Embryonic facial prominence (tissue), 1 donor: ENCODE measurements around the gene TEPSIN.

ENCODE experiments used
- DNase-seq: peaks from one replicate; pipeline ENCODE4 v3.0.0-alpha.2; 2016; ENCODE audit errors: extremely low spot score

The TEPSIN gene

DNA sequence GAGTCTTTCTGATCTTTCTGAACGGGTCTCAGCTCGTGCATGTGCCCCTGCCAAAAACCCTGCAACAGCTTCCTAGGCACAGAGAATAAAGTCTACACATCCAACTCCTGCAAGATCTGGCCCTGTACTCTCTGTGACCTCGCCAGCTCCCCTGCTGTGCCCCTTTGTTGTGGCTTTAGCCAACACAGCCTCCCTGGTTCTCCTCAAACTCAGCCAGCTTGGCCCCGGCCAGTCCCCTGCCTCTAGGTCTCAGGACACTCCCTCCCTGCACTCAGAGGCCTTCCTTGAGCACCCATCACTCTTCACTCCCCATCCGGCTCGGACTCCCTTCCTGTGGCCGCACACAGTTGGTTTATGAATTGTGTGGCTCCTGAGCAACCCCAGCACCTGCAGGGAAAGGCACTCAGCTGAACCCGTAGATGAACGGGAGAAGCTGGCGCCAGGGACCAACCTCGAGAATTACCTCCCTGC is 17.4 kb downstream of the TEPSIN start:
- DNase-seq = no peak

- no peak for DNase-seq
Observed at GRCh38 chr17:81219476-81220180, 19.2 kb downstream of the TEPSIN start.

GRCh38 chr17:81218991-81219390 is 19.9 kb downstream of the TEPSIN start:
- no peak for DNase-seq

- DNase-seq = no peak
Observed at GRCh38 chr17:81218459-81218858, 20.4 kb downstream of the TEPSIN start.

DNA sequence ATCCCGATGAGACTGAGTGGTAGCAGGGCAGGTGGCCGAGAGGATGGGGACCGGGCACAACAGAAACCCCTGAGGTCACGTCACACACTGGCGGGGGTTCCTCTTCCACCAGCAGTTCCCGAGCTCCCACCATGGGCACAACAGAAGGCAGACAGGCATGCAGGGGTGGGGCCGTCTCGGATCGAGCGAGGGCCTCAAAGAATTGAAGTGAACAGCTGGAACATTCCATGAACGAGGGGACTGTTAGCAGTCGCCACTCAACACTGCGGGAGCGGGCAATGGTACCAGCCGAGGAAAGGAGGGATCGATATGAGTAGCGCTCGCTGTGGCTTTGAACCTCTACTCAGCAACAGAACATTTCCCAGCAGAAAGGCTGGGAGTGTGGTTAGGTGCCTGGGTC is 21.4 kb downstream of the TEPSIN start:
- DNase-seq = no peak

- no peak for DNase-seq
Observed at GRCh38 chr17:81213978-81214377, 24.9 kb downstream of the TEPSIN start.

GRCh38 chr17:81212365-81212764 is 26.5 kb downstream of the TEPSIN start:
- no peak for DNase-seq

GRCh38 chr17:81210868-81211267 is 28.0 kb downstream of the TEPSIN start:
- no peak for DNase-seq

DNA sequence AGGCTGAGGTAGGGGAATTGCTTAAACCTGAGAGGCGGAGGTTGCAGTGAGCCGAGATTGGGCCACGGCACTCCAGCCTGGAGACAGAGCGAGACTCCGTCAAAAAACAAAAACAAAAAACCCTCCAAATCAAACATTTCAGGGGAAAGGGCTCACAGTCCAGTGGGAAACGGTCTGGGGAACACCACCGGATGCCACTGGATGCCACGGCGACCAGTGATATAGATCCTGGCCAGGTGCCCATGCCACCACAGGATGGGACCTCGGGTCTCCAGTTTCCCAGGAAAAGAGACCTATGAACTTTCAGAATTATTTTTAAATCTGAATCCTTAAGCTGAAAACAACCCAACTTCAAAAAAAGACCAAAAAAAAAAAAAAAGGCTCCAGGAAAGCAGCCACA is 28.4 kb downstream of the TEPSIN start:
- DNase-seq = no peak

GRCh38 chr17:81209141-81209540 is 29.7 kb downstream of the TEPSIN start:
- DNase-seq = no peak

GRCh38 chr17:81208651-81209050 is 30.2 kb downstream of the TEPSIN start:
- DNase-seq = no peak

GRCh38 chr17:81207610-81208581 is 31.0 kb downstream of the TEPSIN start:
- DNase-seq = no peak

DNA sequence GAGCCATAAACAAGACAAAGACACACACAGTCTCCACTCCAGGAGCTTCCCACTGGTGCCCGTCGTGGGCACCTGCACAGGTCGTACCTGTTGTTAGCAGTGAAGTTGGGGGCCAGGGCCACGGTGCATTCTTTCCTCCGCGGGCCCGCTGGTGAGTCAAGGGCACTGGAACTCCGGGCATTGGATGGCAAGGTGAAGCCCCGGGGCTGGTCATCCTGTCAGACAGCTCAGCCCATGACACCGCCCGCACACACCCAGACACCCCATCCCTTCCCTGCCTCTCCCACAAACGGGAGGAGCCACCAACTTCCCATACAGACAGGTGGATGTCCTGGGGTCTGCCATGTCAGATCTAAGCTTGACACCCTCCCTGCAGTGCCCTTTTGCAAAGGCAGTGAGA is 32.2 kb downstream of the TEPSIN start:
- DNase-seq = no peak

DNA sequence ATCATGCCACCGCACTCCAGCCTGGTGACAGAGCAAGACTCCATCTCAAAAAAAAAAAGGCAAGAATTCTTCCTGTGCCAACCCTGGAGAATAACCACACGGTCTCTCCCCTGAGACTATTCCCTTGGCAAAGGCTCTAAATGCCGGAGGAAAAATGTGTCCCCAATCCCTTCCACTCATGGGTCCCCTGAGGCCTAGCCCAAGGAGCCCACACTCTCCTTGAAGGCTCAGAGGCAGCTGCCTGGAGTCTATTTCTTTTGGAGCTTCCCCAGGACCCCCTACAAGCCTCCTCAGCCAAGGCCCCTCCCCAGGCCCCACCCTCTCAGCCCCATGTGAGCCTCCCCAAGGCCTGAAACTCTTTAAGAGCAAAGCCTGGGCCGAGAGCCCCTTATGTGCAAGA is 32.7 kb downstream of the TEPSIN start:
- DNase-seq = no peak

DNA sequence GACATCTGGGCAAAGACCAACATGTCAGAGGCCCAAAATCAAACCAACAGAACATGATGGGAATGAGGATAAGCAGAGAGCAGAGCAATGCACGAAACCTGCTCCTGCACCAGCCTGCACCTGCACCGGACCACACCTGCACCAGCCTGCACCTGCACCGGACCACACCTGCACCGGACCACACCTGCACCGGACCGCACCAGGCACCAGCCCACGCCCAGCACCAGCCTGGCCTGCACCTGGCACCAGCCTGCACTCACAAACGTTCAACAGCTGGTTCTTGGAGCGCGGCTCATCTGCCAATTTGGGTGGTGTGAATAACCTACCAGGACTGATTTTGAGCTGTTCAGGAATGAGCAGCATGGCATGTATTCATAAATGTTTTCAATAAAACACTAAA is 34.3 kb downstream of the TEPSIN start:
- no peak for DNase-seq

GRCh38 chr17:81203136-81203535 is 35.7 kb downstream of the TEPSIN start:
- DNase-seq = no peak

GRCh38 chr17:81202318-81202717 is 36.5 kb downstream of the TEPSIN start:
- no peak for DNase-seq

- no peak for DNase-seq
Observed at GRCh38 chr17:81200695-81201580, 37.9 kb downstream of the TEPSIN start.

- no peak for DNase-seq
Observed at GRCh38 chr17:81200201-81200600, 38.7 kb downstream of the TEPSIN start.

DNA sequence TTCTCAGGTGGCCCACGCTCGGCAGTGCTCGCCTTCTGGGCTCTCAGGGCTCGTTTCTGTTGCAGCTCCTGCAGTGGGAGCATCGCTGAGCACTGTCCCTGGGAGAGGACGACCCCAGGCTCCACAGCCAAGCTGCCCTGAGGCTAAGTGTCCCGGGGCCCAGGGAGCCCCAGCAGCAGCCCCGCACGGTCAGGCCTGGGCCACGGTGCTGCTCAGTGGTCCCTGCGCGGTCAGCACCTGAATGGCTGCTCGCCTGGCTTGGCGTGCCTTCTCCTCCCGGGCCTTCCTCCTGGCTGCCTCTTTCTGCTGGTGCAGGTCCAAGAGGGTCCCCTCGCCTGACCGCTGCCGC is 39.4 kb downstream of the TEPSIN start:
- DNase-seq = no peak

DNA sequence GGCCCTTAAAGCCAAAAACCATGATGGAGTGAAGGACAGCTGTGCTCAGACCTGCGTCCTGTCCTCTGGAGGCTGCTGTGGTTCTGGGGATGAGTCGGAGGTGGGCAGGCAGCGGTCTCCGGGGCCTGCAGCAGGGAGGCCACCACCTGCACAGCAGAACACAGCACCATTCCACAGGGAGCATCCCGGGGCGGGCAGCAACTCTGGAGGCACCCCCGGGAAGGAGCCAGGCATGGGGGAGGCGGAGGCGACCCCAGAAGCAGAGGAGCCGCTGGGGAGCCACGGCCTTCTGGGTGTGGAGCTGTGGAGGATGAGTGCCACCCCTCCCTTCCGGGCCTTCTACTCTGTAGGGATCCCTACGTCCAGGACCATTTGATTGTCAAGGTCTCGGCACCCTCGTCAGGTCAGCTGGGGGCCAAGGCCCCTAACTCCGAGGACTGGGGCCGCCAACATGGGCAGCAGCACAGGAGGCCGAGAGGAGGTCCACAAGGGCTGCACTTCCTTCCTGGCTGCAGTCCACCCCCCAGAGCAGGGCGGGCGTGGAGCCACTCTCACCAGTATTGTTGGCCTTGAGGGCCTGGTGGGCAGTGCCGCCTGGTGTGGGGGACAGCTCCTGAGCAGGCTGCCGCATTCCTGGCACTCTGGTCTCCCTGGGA is 39.9 kb downstream of the TEPSIN start:
- DNase-seq = no peak
